Ovary (tissue), 10 donors: ENCODE data around the gene CDC42SE2. TPM values are rescaled to one million over a fixed set of nuclear protein-coding genes. Genes with fewer than 3 reads are reported as not detected.

Source experiments
- DNase-seq, 5 donors: peaks; one replicate each; pipeline ENCODE4 v3.0.0-alpha.2; 2019 to 2020
- H3K27ac ChIP-seq, 2 donors: fragments of 200-600 bp; one replicate each; pipeline versions ENCODE4 v1.5.1 to v1.8.0; 2019 to 2022
- H3K27me3 ChIP-seq: fragments of 200-600 bp; one replicate; pipeline ENCODE4 v1.8.0; 2022
- H3K36me3 ChIP-seq: fragments of 200-600 bp; sonication (generic); one replicate; pipeline ENCODE4 v1.5.1; 2019
- H3K4me1 ChIP-seq: one replicate; pipeline ENCODE4 v1.8.1; 2013; ENCODE audit warnings: mild to moderate bottlenecking, moderate library complexity; ENCODE audit not compliant: insufficient read depth
- H3K4me3 ChIP-seq: fragments of 200-600 bp; sonication (generic); one replicate; pipeline ENCODE4 v1.5.1; 2017
- H3K9me3 ChIP-seq, 2 donors: fragments of 200-600 bp in 1 of 2; sonication (generic) in 1 of 2; one replicate each; pipeline versions ENCODE4 v1.5.1 to v1.8.1; 2013 to 2019; ENCODE audit warnings: mild to moderate bottlenecking in 1 of 2, moderate library complexity in 1 of 2
- EP300 ChIP-seq: sonication (generic); formaldehyde crosslinking; IDR thresholded peaks from one replicate; pipeline ENCODE4 v1.6.1; 2017; ENCODE audit warnings: antibody characterized with exemption
- POLR2A ChIP-seq: fragments of 450-650 bp; IDR thresholded peaks from one replicate; pipeline ENCODE4 v1.6.1; 2017; ENCODE audit warnings: antibody characterized with exemption, mild to moderate bottlenecking, moderate library complexity
- WGBS, 3 donors: extraction: QIAGEN DNeasy Blood & Tissue Kit in 1 of 3; methylation state at CpG; one replicate each; pipeline versions ENCODE4 v1.1.5 to v1.1.7; 2013 to 2017; 5-methylcytosine and 5-hydroxymethylcytosine counted together
- intact Hi-C, 4 donors: fragments of 100-400 bp; cut with DNase I; formaldehyde crosslinking; loops; one replicate each; pipeline versions ENCODE4 v1.11.0 to v1.15.1; 2022 to 2023
- long read RNA-seq, 3 donors: library from polyadenylated mRNA in 2 of 3; unstranded in 2 of 3; transcript quantifications; one replicate each; pipeline ENCODE4 v2.0.0 and lab custom pipeline, GENCODE V29; 2021 to 2026
- polyA plus RNA-seq, 2 donors: library from polyadenylated mRNA; stranded (reverse); fragments of 200-250 nt in 1 of 2; fragments of 350-450 nt in 1 of 2; fragmentation: Illumina TruSeq in 1 of 2; extraction: RNeasy Lipid Tissue Mini Kit (QIAGEN cat#74804) in 1 of 2; gene quantifications; one replicate each; pipeline ENCODE4 v1.2.3, GENCODE V29; 2013 to 2014
- total RNA-seq, 7 donors: library from RNA; depleted of rRNA in 2 of 7; stranded (reverse); fragments of >200 nt in 2 of 7; fragmentation: NEBNext Ultra II Directional in 3 of 7; extraction: Animal tissue kit (Norgen Biotek cat#: 25700) in 3 of 7; gene quantifications; one replicate each; pipeline versions ENCODE4 v1.1.0 to v1.2.4, GENCODE V29; 2016 to 2023
- TF ChIP-seq, protein P1 (sequence below), 3 donors: fragments of 450-650 bp in 2 of 3; fragments of 200-600 bp in 1 of 3; IDR thresholded peaks; one replicate each; pipeline versions ENCODE4 v1.5.1 to v1.8.0; 2016 to 2022; ENCODE audit warnings: antibody characterized with exemption in 3 of 3, mild to moderate bottlenecking in 1 of 3
- donor health status: DM: no; HTN: no; CAD: no; lungs with moderate emphysema.
- donor health status: DM: no; HTN: no; CAD: no.
- donor health status: Bipolar disorder and iron deficiency.
- donor health status: DM: yes; HTN: yes; CAD: no.
- donor health status: DM: no; HTN: no; CAD: no.
- donor health status: DM: yes; HTN: yes; CAD: no.

CDC42SE2 gene
- 10 to 100 TPM; 18.0 to 37.6 (median 23.7) TPM for total RNA-seq
- polyA plus RNA-seq, result 10 to 100 TPM; 22.0 to 26.8 TPM
- long read RNA-seq, donor 1, partial matches to known transcripts, result 5 of 13 reads
- long read RNA-seq, donor 1, other reads (novel, unspliced or antisense), result 7 of 13 reads
- long read RNA-seq, donor 2, full-length matches to known transcripts, result 7 of 64 reads
- long read RNA-seq, donor 2, partial matches to known transcripts, result 17 of 64 reads
- long read RNA-seq, donor 2, other reads (novel, unspliced or antisense), result 40 of 64 reads
- long read RNA-seq, donor 3, transcript CDC42SE2-201 (6 exons, 3,591 nt), result major isoform, 6 of 43 reads
- long read RNA-seq, donor 3, partial matches to known transcripts, result 3 of 43 reads
- long read RNA-seq, donor 3, other reads (novel, unspliced or antisense), result 32 of 43 reads

DNA sequence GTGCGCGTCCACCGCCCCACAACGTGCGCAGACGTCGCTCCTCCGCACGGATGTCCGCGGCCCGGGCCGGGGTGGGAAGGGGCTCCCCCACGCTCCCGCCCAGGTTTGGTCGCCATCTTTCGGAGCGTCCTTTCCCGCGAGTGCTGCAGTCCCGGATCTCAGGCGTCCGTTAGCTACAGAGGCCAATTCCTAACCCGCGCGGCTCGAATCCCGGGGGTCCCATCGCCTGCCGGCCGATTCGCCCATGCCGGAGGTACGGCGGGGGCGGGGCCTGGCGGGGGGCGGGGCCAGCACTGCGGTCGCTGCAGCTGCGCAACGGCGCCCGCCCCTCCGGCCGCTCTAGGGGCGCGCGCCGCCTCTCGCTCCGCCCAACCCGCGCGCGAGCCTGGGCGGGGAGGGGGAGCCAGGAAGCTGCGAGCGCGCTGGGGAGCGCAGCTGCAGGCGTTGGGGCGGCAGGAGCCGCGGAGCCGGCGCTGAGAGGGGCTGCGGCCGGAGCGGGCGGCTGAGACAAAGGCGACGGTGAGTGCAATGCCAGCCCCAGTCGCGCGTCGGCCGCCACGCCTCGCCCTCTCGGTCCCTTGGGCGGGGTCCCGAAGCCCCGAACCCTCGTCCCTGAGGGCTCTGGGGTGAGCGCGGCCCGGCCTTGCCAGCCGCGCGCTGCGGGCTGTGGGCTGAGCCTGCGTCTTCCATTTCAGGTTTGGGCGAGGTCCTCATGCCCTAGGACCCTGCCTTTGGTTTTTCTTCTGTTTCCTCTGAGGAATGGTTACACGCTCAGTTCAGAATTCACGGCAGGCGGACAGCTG is at the start of gene CDC42SE2:
CDC42SE2 (plus strand) TSS at position 406 of the 803 bp plus-strand sequence. CDS start 95,441 bp downstream, outside the sequence.
- peak; percentile 84 to 91 (median 88) for DNase-seq
- peak within 1 kb of the TSS; percentile 73 for H3K4me3 ChIP-seq
- peak within 1 kb of the TSS; percentile 69 to 88 for H3K27ac ChIP-seq
- intact Hi-C loops, result loop anchor here in 3 of 4 donors (10.0 kb wide), 2 partner anchors 89 to 99 kb away; partner anchors contain the start of genes HINT1 (in 2 of the 3) and LYRM7 (in 1 of the 3)
- H3K9me3 ChIP-seq, result no peaks in the 10 kb centered on the region
- peaks cover 4% of the 10 kb centered on the region for H3K4me1 ChIP-seq
- WGBS, 3 donors, result 0 to 1% (median 0%) methylated on average over 51 to 97 of the region's 97 CpGs
- TF ChIP-seq POLR2A, result peak; percentile 85
- no peak for TF ChIP-seq EP300
- TF ChIP-seq, protein P1, sequence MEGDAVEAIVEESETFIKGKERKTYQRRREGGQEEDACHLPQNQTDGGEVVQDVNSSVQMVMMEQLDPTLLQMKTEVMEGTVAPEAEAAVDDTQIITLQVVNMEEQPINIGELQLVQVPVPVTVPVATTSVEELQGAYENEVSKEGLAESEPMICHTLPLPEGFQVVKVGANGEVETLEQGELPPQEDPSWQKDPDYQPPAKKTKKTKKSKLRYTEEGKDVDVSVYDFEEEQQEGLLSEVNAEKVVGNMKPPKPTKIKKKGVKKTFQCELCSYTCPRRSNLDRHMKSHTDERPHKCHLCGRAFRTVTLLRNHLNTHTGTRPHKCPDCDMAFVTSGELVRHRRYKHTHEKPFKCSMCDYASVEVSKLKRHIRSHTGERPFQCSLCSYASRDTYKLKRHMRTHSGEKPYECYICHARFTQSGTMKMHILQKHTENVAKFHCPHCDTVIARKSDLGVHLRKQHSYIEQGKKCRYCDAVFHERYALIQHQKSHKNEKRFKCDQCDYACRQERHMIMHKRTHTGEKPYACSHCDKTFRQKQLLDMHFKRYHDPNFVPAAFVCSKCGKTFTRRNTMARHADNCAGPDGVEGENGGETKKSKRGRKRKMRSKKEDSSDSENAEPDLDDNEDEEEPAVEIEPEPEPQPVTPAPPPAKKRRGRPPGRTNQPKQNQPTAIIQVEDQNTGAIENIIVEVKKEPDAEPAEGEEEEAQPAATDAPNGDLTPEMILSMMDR (IDR thresholded peaks at IDR 0.05), result peak in 1 of 3 donors; percentile 16
- no peaks in the 10 kb centered on the region for H3K36me3 ChIP-seq
- no peaks in the 10 kb centered on the region for H3K27me3 ChIP-seq

DNA sequence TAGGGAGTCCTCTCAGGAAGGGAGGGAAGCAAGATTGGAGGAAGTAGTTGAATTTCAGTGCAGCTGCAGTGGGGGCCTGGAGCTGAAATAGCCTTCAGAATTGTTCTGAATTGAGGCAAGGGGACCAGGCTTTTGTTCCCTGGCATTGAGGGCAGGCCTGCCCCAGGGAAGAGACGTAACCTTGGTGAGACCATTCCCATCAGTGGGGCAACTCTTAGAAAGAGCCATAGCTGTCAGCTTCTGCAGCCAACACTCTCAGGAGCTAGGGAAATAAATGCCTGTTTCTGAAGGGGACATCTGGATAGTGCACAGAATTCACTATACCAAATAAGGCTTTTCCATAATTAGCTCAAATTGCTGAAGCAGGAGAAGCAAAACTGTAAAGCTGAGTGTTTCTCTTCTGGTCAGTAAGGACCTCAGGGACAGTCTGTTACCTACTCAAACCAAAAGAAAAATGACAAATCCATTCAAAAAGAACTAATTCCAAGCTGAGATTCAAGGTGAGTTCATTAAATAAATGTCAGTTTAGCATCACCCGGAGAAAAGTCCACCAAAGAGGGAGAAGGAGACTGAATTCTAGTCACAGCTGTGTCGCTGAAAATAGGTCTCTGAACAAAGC is 49.1 kb upstream of the CDC42SE2 start:
- 20 to 36% (median 31%) methylated on average over 3 of the region's 3 CpGs for WGBS, 3 donors
- Histone ChIP-seq H3K27me3 (no peaks in the 10 kb centered on the region), H3K4me3 (no peak overlapping the region), H3K9me3 (no peaks in the 10 kb centered on the region), H3K27ac (no peak overlapping the region), H3K4me1 (peaks cover 2% of the 10 kb centered on the region), H3K36me3 (no peaks in the 10 kb centered on the region)
- intact Hi-C loops, result no loop called here
- TF ChIP-seq, protein P1 (IDR thresholded peaks at IDR 0.05), result no peak
- TF ChIP-seq POLR2A, result no peak
- TF ChIP-seq EP300, result no peak
- no peak for DNase-seq

DNA sequence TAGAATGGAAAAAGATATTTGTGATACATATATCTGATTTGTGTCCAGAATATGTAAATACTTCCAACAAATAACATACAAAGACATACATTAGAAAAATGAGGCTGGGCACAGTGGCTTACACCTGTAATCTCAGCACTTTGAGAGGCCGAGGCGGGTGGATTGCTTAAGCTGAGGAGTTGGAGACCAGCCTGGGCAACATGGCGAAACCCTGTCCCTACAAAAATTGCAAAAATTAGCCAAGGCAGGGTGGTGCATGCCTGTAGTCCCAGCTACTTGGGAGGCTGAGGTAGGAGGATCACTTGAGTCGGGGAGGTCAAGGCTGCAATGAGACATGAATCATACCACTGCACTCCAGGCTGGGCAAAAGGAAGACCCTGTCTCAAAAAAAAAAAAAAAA is 46.1 kb upstream of the CDC42SE2 start:
- no peak for DNase-seq
- Histone ChIP-seq H3K4me3 (no peak overlapping the region), H3K9me3 (no peaks in the 10 kb centered on the region), H3K27me3 (no peaks in the 10 kb centered on the region), H3K4me1 (peaks cover 2% of the 10 kb centered on the region), H3K36me3 (no peaks in the 10 kb centered on the region), H3K27ac (no peak overlapping the region)
- TF ChIP-seq, protein P1 (IDR thresholded peaks at IDR 0.05), result no peak
- no peak for TF ChIP-seq EP300
- no peak for TF ChIP-seq POLR2A
- intact Hi-C loops, result no loop called here
- 92 to 98% (median 95%) methylated on average over 4 of the region's 4 CpGs for WGBS, 3 donors

DNA sequence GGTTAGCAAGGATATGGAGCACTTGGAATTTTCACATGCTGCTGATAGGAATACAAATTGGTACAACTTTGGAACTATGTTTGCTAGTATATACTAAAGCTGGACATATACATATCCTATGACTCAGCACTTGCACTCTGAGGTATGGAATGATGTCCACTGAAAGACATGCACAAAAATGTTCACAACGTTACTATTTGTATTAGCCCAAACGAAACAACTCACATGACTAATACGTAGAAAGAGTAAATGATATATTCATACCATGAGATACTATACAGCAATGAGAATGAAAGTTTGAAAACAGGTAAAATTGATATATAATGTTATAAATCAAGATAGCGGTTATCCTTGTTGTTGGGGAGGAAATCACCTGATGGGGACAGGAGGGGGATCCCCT is 45.5 kb upstream of the CDC42SE2 start:
- intact Hi-C loops, result no loop called here
- Histone ChIP-seq H3K4me1 (peaks cover 2% of the 10 kb centered on the region), H3K27me3 (no peaks in the 10 kb centered on the region), H3K4me3 (no peak overlapping the region), H3K27ac (no peak overlapping the region), H3K36me3 (no peaks in the 10 kb centered on the region), H3K9me3 (no peaks in the 10 kb centered on the region)
- 76 to 92% (median 91%) methylated on average over 4 of the region's 4 CpGs for WGBS, 3 donors
- DNase-seq, result no peak
- TF ChIP-seq, protein P1 (IDR thresholded peaks at IDR 0.05), result no peak
- TF ChIP-seq EP300 (no peak), POLR2A (no peak)
